PC-9 (cell line): ENCODE data around the gene MTHFD2. TPM values are rescaled to one million over a fixed set of nuclear protein-coding genes. Genes with fewer than 3 reads are reported as not detected.
A peak's percentile ranks its signal among the peaks of the same experiment; 100 is the strongest.

Experiments used
- BruUV-seq: library from RNA; stranded (reverse); fragments of 400-500 nt; replicated peaks from 2 replicates; lab custom pipeline; 2021; lab: Mats Ljungman, UMichigan
- CTCF ChIA-PET: fragments of 300-600 bp; sonication (Branson Sonifier 250); formaldehyde crosslinking; loops from one replicate; lab custom pipeline; 2022; ENCODE audit warnings: antibody characterized with exemption; lab: Charles Lee
- POLR2A ChIA-PET: fragments of 300-600 bp; sonication (Branson Sonifier 250); formaldehyde crosslinking; loops from one replicate; lab custom pipeline; 2022; ENCODE audit warnings: antibody characterized with exemption; ENCODE audit not compliant: unreplicated experiment; lab: Charles Lee
- DNase-seq, 2 experiments: peaks; one replicate each; pipeline versions ENCODE4 v3.0.0 to v3.0.0-alpha.2; 2015 to 2022; ENCODE audit warnings: mixed read lengths in 1 of 2
- H2AFZ ChIP-seq: fragments of 200-600 bp; sonication (generic); 2 replicates; pipeline ENCODE4 v1.8.1; 2017; ENCODE audit warnings: antibody characterized with exemption
- H3F3A ChIP-seq: fragments of 200-600 bp; sonication (generic); 2 replicates; pipeline ENCODE4 v1.8.1; 2017; ENCODE audit warnings: antibody characterized with exemption, mild to moderate bottlenecking, low read depth; ENCODE audit not compliant: insufficient read depth
- H3K27ac ChIP-seq: fragments of 200-600 bp; sonication (generic); 2 replicates; pipeline ENCODE4 v1.6.1; 2016; ENCODE audit warnings: mixed run types
- H3K27me3 ChIP-seq: fragments of 200-600 bp; sonication (generic); 2 replicates; pipeline ENCODE4 v1.6.1; 2016; ENCODE audit warnings: low read depth, mixed run types; ENCODE audit not compliant: insufficient read depth
- H3K36me3 ChIP-seq: fragments of 200-600 bp; sonication (generic); 2 replicates; pipeline ENCODE4 v1.6.1; 2016; ENCODE audit warnings: low read depth, mixed run types
- H3K4me1 ChIP-seq: fragments of 200-600 bp; sonication (generic); replicated peaks from 2 replicates; pipeline ENCODE4 v1.6.1; 2016; ENCODE audit warnings: mixed run types; ENCODE audit not compliant: insufficient read depth
- H3K4me2 ChIP-seq: fragments of 200-600 bp; sonication (generic); 2 replicates; pipeline ENCODE4 v1.6.1; 2017; ENCODE audit warnings: mixed run types
- H3K4me3 ChIP-seq: fragments of 200-600 bp; sonication (generic); 2 replicates; pipeline ENCODE4 v1.6.1; 2016; ENCODE audit warnings: mixed run types
- H3K79me2 ChIP-seq: fragments of 200-600 bp; sonication (generic); 2 replicates; pipeline ENCODE4 v1.6.1; 2017; ENCODE audit warnings: low read depth, mixed run types
- H3K9me2 ChIP-seq: fragments of 200-600 bp; sonication (generic); 2 replicates; pipeline ENCODE4 v1.8.1; 2017; ENCODE audit warnings: mild to moderate bottlenecking; ENCODE audit not compliant: insufficient read depth
- H3K9me3 ChIP-seq: fragments of 200-600 bp; sonication (generic); 2 replicates; pipeline ENCODE4 v1.8.1; 2016; ENCODE audit warnings: low read depth; ENCODE audit not compliant: insufficient read depth
- H4K20me1 ChIP-seq: fragments of 200-600 bp; sonication (generic); 2 replicates; pipeline ENCODE4 v1.8.1; 2017; ENCODE audit not compliant: insufficient read depth
- CTCF ChIP-seq: fragments of 200-600 bp; sonication (generic); conservative IDR thresholded peaks from 2 replicates; pipeline ENCODE4 v1.6.1; 2017; ENCODE audit warnings: mixed run types, antibody characterized with exemption, mild to moderate bottlenecking, moderate library complexity
- EZH2 ChIP-seq: fragments of 200-600 bp; sonication (generic); IDR thresholded peaks from 2 replicates; pipeline ENCODE4 v1.8.0; 2017; ENCODE audit warnings: antibody characterized with exemption, low read depth
- intact Hi-C: fragments of 100-400 bp; cut with micrococcal nuclease; formaldehyde crosslinking; loops from one replicate; pipeline ENCODE4 v1.10.0; 2022; ENCODE audit not compliant: unreplicated experiment
- total RNA-seq: library from RNA; stranded (reverse); gene quantifications from 2 replicates; pipeline ENCODE4 v1.2.3, GENCODE V29; 2021

Gene MTHFD2
- total RNA-seq, 1 experiment from 2014 or later: 192 TPM

- Histone ChIP-seq H3K4me2 (no peak overlapping the region), H3K4me3 (no peak overlapping the region), H3K36me3 (no peaks in the 10 kb centered on the region), H3K4me1 (peaks cover 4% of the 10 kb centered on the region), H3F3A (0 out of 2 replicates have a peak, but pooled peaks cover 4% of the 10 kb centered on the region), H3K9me2 (no peaks in the 10 kb centered on the region), H2AFZ (no peak overlapping the region), H3K9me3 (no peaks in the 10 kb centered on the region), H4K20me1 (no peaks in the 10 kb centered on the region), H3K27me3 (no peaks in the 10 kb centered on the region), H3K27ac (no peak overlapping the region), H3K79me2 (no peaks in the 10 kb centered on the region)
- ChIA-PET CTCF (interaction anchor here (0.7 to 0.9 kb wide), 2 partner anchors 102 to 140 kb away, joined by 4 to 9 read pairs; no protein-coding TSS in a partner anchor), POLR2A (no interaction called here)
- intact Hi-C loops: loop anchor here (10.0 kb wide), 1 partner anchor 194 kb away; the partner anchor contains the start of genes INO80B and WBP1
- BruUV-seq: no TSS peak
- DNase-seq: no peak
- no peak for TF ChIP-seq EZH2
- no peak for TF ChIP-seq CTCF
These were observed 62.1 kb downstream of the MTHFD2 start for GRCh38 chr2:74260495-74260894.

GRCh38 chr2:74261204-74261864, 62.9 kb downstream of the MTHFD2 start:
- DNase-seq: peak; percentile 72 to 81
- Histone ChIP-seq H3F3A (0 out of 2 replicates have a peak, but pooled peaks cover 4% of the 10 kb centered on the region), H4K20me1 (no peaks in the 10 kb centered on the region), H3K9me3 (no peaks in the 10 kb centered on the region), H3K4me3 (no peak overlapping the region), H3K9me2 (no peaks in the 10 kb centered on the region), H3K79me2 (no peaks in the 10 kb centered on the region), H3K36me3 (no peaks in the 10 kb centered on the region), H3K4me1 (peaks cover 5% of the 10 kb centered on the region), H3K27ac (no peak overlapping the region), H3K4me2 (peak overlapping the region; percentile 44), H2AFZ (no peak overlapping the region), H3K27me3 (no peaks in the 10 kb centered on the region)
- ChIA-PET CTCF (interaction anchor here (0.6 to 1.0 kb wide), 4 partner anchors 56 to 523 kb away, joined by 4 to 9 read pairs (median 4); no protein-coding TSS in a partner anchor), POLR2A (interaction anchor here (0.7 kb wide), 1 partner anchor 278 kb away, joined by 4 read pairs; no protein-coding TSS in a partner anchor)
- TF ChIP-seq EZH2: no peak
- peak; percentile 81 for TF ChIP-seq CTCF
- no TSS peak for BruUV-seq
- intact Hi-C loops: loop anchor here (1.0 to 10.0 kb wide), 2 partner anchors 193 to 437 kb away; partner anchors contain the start of genes INO80B and WBP1

- Histone ChIP-seq H3K4me1 (peaks cover 16% of the 10 kb centered on the region), H3K9me2 (no peaks in the 10 kb centered on the region), H3K27ac (no peak overlapping the region), H3K36me3 (no peaks in the 10 kb centered on the region), H2AFZ (no peak overlapping the region), H3K4me3 (no peak overlapping the region), H3K27me3 (no peaks in the 10 kb centered on the region), H3K4me2 (no peak overlapping the region), H3K79me2 (no peaks in the 10 kb centered on the region), H3K9me3 (no peaks in the 10 kb centered on the region), H3F3A (peaks cover 4% of the 10 kb centered on the region; the same call in 1 of the 2 replicates), H4K20me1 (no peaks in the 10 kb centered on the region)
- CTCF ChIA-PET: no interaction called here
- DNase-seq: no peak
- no TSS peak for BruUV-seq
- POLR2A ChIA-PET: no interaction called here
- TF ChIP-seq CTCF: no peak
- no peak for TF ChIP-seq EZH2
- intact Hi-C loops: loop anchor here (10.0 kb wide), 1 partner anchor 192 kb away; the partner anchor contains the start of genes INO80B and WBP1
These were observed 64.3 kb downstream of the MTHFD2 start for GRCh38 chr2:74262681-74263080.
